Stimulated activated CD4-positive, alpha-beta T cell treated with anti-CD3 and anti-CD28 coated beads, Interleukin-4, amount 100 ng/mL, for 24 hours (primary cell): ENCODE results near the gene COL19A1.

Source experiments
- DNase-seq: peaks from one replicate; pipeline ENCODE4 v3.0.0-alpha.2; 2020

The COL19A1 gene

DNA sequence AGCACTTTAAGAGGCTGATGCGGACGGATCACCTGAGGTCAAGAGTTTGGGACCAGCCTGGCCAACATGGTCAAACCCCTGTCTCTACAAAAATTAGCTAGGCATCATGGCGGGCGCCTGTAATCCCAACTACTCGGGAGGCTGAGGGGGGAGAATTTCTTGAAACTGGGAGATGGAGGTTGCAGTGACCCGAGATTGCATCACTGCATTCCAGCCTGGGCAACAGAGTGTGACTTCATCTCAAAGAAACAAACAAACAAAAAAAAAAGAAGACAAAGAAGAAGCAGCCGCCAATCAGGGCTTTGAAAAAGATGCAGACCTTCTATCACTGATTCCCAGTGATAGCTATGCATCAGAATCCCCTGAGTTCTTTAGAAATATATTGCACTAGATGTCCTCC is 379.8 kb downstream of the COL19A1 start:
- DNase-seq, result no peak

- no peak for DNase-seq
Measured at GRCh38 chr6:70252604-70253003, 386.2 kb downstream of the COL19A1 start.

- no peak for DNase-seq
Measured at GRCh38 chr6:70253923-70254322, 387.6 kb downstream of the COL19A1 start.

DNA sequence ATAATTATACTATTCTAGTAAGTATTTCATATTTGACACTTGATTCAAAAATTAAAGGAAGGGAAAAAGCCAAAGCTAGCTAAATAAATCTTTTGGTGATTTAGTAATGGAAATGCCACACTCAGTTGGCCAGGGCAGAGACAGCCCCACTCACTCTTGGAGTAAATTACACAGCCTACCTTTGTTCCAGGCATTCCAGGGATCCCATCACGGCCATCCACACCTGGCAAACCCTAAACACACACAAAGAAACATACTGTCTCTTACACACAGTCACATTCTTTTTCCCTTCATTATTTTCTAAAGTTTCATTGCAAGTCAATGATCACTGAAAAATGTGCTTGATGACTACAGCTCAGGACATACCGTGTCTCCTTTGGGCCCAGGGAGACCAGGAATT is 388.4 kb downstream of the COL19A1 start:
- no peak for DNase-seq

DNA sequence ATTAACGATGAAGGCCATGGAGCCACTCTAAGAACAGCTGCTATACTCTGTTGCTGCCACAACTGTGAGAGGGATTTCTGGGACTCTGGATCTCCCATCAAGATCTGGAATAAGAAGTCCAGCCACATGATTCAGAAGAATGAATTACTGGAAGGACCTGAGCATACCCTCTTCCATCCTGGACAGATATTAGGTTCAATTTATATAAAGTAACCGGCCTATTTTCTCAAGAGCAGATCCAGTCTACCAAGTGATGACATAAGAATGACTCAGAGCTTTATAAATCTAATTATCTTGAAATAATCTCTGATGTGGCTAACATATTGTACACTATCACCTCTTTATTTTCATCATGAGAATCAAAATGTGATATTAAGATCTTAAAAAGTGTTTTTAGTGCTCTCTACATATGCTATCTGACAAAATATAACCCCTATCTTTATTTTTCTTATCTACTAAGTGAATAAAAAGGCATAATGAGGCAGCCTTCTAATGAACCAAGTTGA is 391.5 kb downstream of the COL19A1 start:
- DNase-seq, result no peak

GRCh38 chr6:70258483-70258882 is 392.1 kb downstream of the COL19A1 start:
- DNase-seq, result no peak
